ENCODE data around the gene PCAT6. TPM values are rescaled to one million over a fixed set of nuclear protein-coding genes. Genes with fewer than 3 reads are reported as not detected.

Gene PCAT6
- total RNA-seq, 1 experiment from 2014 or later = 4.8 TPM

DNA sequence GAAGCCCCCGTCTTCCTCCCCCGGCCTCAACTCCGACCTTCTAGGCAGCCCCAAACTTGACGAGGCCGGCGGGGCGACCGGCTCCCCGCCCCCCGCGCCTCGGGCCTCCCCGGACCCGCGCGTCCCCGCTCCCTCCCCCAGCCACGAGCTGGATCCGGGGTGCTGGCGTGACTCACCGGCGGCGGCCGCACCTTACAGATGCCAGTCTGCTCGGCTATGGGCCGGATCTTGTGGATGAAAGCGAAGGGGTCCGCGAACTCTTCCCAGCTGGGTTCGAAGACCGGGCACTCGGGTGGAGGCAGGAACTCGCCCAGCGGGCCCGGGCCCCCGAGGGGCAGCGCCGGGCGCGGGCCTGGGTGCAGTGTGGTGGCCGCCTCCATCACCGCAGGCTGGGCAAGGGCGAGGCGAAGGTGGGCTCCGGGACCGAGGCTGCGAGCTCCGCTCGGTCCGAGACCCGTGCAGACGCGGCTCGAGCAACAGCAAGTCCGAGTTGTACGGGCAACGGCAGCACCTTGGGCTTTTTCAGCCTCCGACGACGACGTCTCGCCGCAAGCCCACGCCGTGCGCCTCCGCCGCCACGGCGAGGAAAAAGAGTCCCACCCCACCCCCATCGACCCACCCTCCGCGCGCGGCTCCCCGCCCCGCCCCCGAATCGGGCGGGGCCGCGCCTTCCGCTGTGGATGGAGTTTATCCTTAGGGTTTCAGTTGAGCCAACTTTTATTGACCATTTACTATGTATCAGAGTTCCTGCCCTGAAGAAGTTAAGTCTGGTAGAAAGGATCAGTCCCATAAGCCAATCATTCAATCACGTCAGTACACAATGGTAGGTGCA is 2.6 kb upstream of the PCAT6 start, which contains the start of gene KDM5B:
Gene KDM5B, minus strand, starts transcription at position 496 of the 832 bp plus-strand sequence. Its CDS starts 116 bp downstream, at position 380.
- peak within 1 kb of the TSS; percentile 85 for H3K14ac ChIP-seq (ENCODE audit: insufficient read depth, low read length)
- peaks cover 3% of the 10 kb centered on the region; the same call in 1 of the 2 replicates for H3K27me3 ChIP-seq (ENCODE audit: insufficient read depth, low read length)
- no peak within 1 kb of the TSS for H4K5ac ChIP-seq (ENCODE audit: insufficient read length, low read depth, low read length)
- H3K23me2 ChIP-seq (ENCODE audit: insufficient read length, low read depth, low read length, poor library complexity, severe bottlenecking) = peaks cover 29% of the 10 kb centered on the region
- H2AK5ac ChIP-seq (ENCODE audit: insufficient read length, low read length) = no peak within 1 kb of the TSS
- H3K4me1 Mint-ChIP-seq = peaks cover 64 to 70% of the 10 kb centered on the region in 2 experiments
- H2BK20ac ChIP-seq (ENCODE audit: low read depth, low read length, poor library complexity, severe bottlenecking) = no peak within 1 kb of the TSS
- peaks cover 5 to 7% (median 6%) of the 10 kb centered on the region in 3 experiments; a peak in 4 of 7 replicates for H3K36me3 Mint-ChIP-seq (ENCODE audit: insufficient read depth in 1 of 3, low read depth in 3 of 3)
- H2AFZ ChIP-seq (ENCODE audit: low read length) = no peak within 1 kb of the TSS
- peaks cover 9% of the 10 kb centered on the region for H3K27me3 Mint-ChIP-seq (ENCODE audit: low read depth)
- DNase-seq = peak; percentile 81
- H4K20me1 ChIP-seq (ENCODE audit: control insufficient read depth, insufficient read depth, insufficient read length) = no peaks in the 10 kb centered on the region
- WGBS (ENCODE audit: extremely low coverage, insufficient read length, low lambda C conversion rate) = no CpG with 5 or more reads among the region's 84 CpGs
- no peak within 1 kb of the TSS for H2BK15ac ChIP-seq (ENCODE audit: low read depth, low read length)
- peak within 1 kb of the TSS; percentile 91 to 96 for H3K4me3 Mint-ChIP-seq
- H3K4me2 ChIP-seq (ENCODE audit: insufficient read depth, insufficient read length, low read length) = peak within 1 kb of the TSS; percentile 82
- H3K9me3 ChIP-seq (ENCODE audit: control insufficient read depth, low read depth, low read length) = no peaks in the 10 kb centered on the region
- H2BK5ac ChIP-seq (ENCODE audit: insufficient read length, low read length) = no peak within 1 kb of the TSS
- H4K91ac ChIP-seq (ENCODE audit: insufficient read length, low read depth, low read length) = no peak within 1 kb of the TSS
- H3K56ac ChIP-seq (ENCODE audit: insufficient read length, low read depth, low read length) = no peak within 1 kb of the TSS
- peaks cover 0 to 2% of the 10 kb centered on the region in 2 experiments; a peak in 1 of 5 replicates for H3K9me3 Mint-ChIP-seq
- no peak within 1 kb of the TSS for H2BK120ac ChIP-seq (ENCODE audit: low read depth, low read length, poor library complexity, severe bottlenecking)
- TF ChIP-seq, protein P1, sequence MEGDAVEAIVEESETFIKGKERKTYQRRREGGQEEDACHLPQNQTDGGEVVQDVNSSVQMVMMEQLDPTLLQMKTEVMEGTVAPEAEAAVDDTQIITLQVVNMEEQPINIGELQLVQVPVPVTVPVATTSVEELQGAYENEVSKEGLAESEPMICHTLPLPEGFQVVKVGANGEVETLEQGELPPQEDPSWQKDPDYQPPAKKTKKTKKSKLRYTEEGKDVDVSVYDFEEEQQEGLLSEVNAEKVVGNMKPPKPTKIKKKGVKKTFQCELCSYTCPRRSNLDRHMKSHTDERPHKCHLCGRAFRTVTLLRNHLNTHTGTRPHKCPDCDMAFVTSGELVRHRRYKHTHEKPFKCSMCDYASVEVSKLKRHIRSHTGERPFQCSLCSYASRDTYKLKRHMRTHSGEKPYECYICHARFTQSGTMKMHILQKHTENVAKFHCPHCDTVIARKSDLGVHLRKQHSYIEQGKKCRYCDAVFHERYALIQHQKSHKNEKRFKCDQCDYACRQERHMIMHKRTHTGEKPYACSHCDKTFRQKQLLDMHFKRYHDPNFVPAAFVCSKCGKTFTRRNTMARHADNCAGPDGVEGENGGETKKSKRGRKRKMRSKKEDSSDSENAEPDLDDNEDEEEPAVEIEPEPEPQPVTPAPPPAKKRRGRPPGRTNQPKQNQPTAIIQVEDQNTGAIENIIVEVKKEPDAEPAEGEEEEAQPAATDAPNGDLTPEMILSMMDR (conservative IDR thresholded peaks at IDR 0.05) = no peak
- H3T11ph ChIP-seq (ENCODE audit: low read length) = no peak within 1 kb of the TSS
- peak within 1 kb of the TSS; percentile 27 to 53 (median 29); a peak in 5 of 7 replicates for H3K27ac Mint-ChIP-seq
- H3K79me2 ChIP-seq (ENCODE audit: insufficient read depth, low read length) = peaks cover 40% of the 10 kb centered on the region
- H3K23ac ChIP-seq (ENCODE audit: insufficient read length, low read depth, low read length) = no peak within 1 kb of the TSS
- peak within 1 kb of the TSS; percentile 96 for H3K9ac ChIP-seq (ENCODE audit: extremely low read depth, insufficient read length, low read length)
- peaks cover 23% of the 10 kb centered on the region for H3K4me1 ChIP-seq (ENCODE audit: insufficient read depth, low read length)
- no peak within 1 kb of the TSS for H2BK12ac ChIP-seq (ENCODE audit: insufficient read length, low read depth, low read length)
- H3K4ac ChIP-seq (ENCODE audit: low read depth, low read length) = no peak within 1 kb of the TSS
- H3K18ac ChIP-seq (ENCODE audit: insufficient read length, low read depth, low read length) = peak within 1 kb of the TSS; percentile 56
- H4K8ac ChIP-seq (replicated peaks; ENCODE audit: insufficient read length, low read depth, low read length) = no peak within 1 kb of the TSS
- no peaks in the 10 kb centered on the region for H3K79me1 ChIP-seq (ENCODE audit: insufficient read depth, low read depth, low read length, poor library complexity, severe bottlenecking)
- no peak within 1 kb of the TSS for H3K27ac ChIP-seq (ENCODE audit: insufficient read length, low read depth, low read length)
